Measurements from ENCODE around the gene GRB10.

The GRB10 gene

GRCh38 chr7:50667789-50668226, 114.9 kb downstream of the GRB10 start:
- ATAC-seq: no peak
- TF ChIP-seq ZFP30 (CRISPR knock-in tag; IDR thresholded peaks at IDR 0.05) (no peak), TSHZ2 (CRISPR knock-in tag; IDR thresholded peaks at IDR 0.05) (no peak), ESRRG (CRISPR knock-in tag; IDR thresholded peaks at IDR 0.05) (no peak), ZC3H10 (CRISPR knock-in tag; IDR thresholded peaks at IDR 0.05) (no peak), OSR1 (CRISPR knock-in tag; IDR thresholded peaks at IDR 0.05) (no peak), CREB5 (CRISPR knock-in tag; IDR thresholded peaks at IDR 0.05; ENCODE audit: low read depth) (no peak), ZFP3 (CRISPR knock-in tag; IDR thresholded peaks at IDR 0.05) (no peak), PATZ1 (CRISPR knock-in tag; IDR thresholded peaks at IDR 0.05; ENCODE audit: borderline replicate concordance) (no peak), GLIS3 (CRISPR knock-in tag; IDR thresholded peaks at IDR 0.05) (no peak), ZNF70 (CRISPR knock-in tag; IDR thresholded peaks at IDR 0.05) (no peak), SNAI2 (CRISPR knock-in tag; IDR thresholded peaks at IDR 0.05) (no peak), POU6F1 (CRISPR knock-in tag; IDR thresholded peaks at IDR 0.05; ENCODE audit: borderline replicate concordance, low read depth) (no peak), BACH2 (CRISPR knock-in tag; IDR thresholded peaks at IDR 0.05; ENCODE audit: borderline replicate concordance) (no peak)

GRCh38 chr7:50667338-50667737, 115.4 kb downstream of the GRB10 start:
- TF ChIP-seq ESRRG (CRISPR knock-in tag; IDR thresholded peaks at IDR 0.05) (no peak), TOX (CRISPR knock-in tag; IDR thresholded peaks at IDR 0.05; ENCODE audit: borderline replicate concordance) (no peak), BACH2 (CRISPR knock-in tag; IDR thresholded peaks at IDR 0.05; ENCODE audit: borderline replicate concordance) (no peak), ARNTL (CRISPR knock-in tag; IDR thresholded peaks at IDR 0.05; ENCODE audit: borderline replicate concordance, low read depth) (no peak), ISL1 (CRISPR knock-in tag; IDR thresholded peaks at IDR 0.05) (no peak), RARB (CRISPR knock-in tag; IDR thresholded peaks at IDR 0.05) (no peak), PATZ1 (CRISPR knock-in tag; IDR thresholded peaks at IDR 0.05; ENCODE audit: borderline replicate concordance) (no peak), TCF4 (CRISPR knock-in tag; IDR thresholded peaks at IDR 0.05; ENCODE audit: borderline replicate concordance) (no peak), SNAI2 (CRISPR knock-in tag; IDR thresholded peaks at IDR 0.05) (no peak)

GRCh38 chr7:50666124-50666496, 116.6 kb downstream of the GRB10 start:
- no peak for TF ChIP-seq SNAI2 (CRISPR knock-in tag; IDR thresholded peaks at IDR 0.05)
- TF ChIP-seq POU6F1 (CRISPR knock-in tag; IDR thresholded peaks at IDR 0.05; ENCODE audit: borderline replicate concordance, low read depth): no peak
- no peak for TF ChIP-seq ESRRG (CRISPR knock-in tag; IDR thresholded peaks at IDR 0.05)
- no peak for TF ChIP-seq TCF4 (CRISPR knock-in tag; IDR thresholded peaks at IDR 0.05; ENCODE audit: borderline replicate concordance)
- no peak for TF ChIP-seq TSHZ2 (CRISPR knock-in tag; IDR thresholded peaks at IDR 0.05)
- no peak for TF ChIP-seq ZNF70 (CRISPR knock-in tag; IDR thresholded peaks at IDR 0.05)
- no peak for TF ChIP-seq TOX (CRISPR knock-in tag; IDR thresholded peaks at IDR 0.05; ENCODE audit: borderline replicate concordance)
- no peak for TF ChIP-seq PPARA (CRISPR knock-in tag; IDR thresholded peaks at IDR 0.05; ENCODE audit: borderline replicate concordance)
- TF ChIP-seq CSDC2 (CRISPR knock-in tag; IDR thresholded peaks at IDR 0.05): no peak
- no peak for TF ChIP-seq ZNF565 (CRISPR knock-in tag; conservative IDR thresholded peaks at IDR 0.05; ENCODE audit: low read depth)
- TF ChIP-seq CREB5 (CRISPR knock-in tag; IDR thresholded peaks at IDR 0.05; ENCODE audit: low read depth): no peak
- TF ChIP-seq ISL1 (CRISPR knock-in tag; IDR thresholded peaks at IDR 0.05): no peak
- no peak for TF ChIP-seq ZFP30 (CRISPR knock-in tag; IDR thresholded peaks at IDR 0.05)
- no peak for ATAC-seq

More at GRCh38 chr7:50667338-50667737, 115.4 kb downstream of the GRB10 start:
- ATAC-seq: no peak
